ENCODE data around the gene HSPB6.

DNA sequence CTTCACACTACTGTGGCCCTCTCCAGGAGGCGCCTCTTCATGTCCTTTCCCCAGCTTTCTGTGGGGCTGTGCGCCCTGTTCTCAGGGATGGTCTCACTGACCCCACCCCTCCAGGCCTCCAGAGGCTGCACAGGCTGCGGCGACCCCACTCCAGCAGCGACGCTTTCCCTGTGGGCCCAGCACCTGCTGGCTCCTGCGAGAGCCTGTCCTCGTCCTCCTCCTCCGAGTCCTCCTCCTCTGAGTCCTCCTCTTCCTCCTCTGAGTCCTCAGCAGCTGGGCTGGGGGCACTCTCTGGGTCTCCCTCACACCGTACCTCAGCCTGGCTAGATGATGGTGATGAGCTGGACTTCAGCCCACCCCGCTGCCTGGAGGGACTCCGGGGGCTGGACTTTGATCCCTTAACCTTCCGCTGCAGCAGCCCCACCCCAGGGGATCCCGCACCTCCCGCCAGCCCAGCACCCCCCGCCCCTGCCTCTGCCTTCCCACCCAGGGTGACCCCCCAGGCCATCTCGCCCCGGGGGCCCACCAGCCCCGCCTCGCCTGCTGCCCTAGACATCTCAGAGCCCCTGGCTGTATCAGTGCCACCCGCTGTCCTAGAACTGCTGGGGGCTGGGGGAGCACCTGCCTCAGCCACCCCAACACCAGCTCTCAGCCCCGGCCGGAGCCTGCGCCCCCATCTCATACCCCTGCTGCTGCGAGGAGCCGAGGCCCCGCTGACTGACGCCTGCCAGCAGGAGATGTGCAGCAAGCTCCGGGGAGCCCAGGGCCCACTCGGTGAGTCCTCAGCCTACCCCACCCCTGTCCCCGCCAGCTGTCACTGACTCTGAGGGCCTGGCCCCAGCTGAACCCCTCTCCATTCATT is 29.7 kb upstream of the HSPB6 start:
- TF ChIP-seq RAD21 (IDR thresholded peaks at IDR 0.05 in 1 of 2, conservative IDR thresholded peaks at IDR 0.05 in 1 of 2; ENCODE audit: low read depth in 2 of 2, low read length in 2 of 2) (no peak), HDAC2 (IDR thresholded peaks at IDR 0.05; ENCODE audit: borderline replicate concordance in 1 of 2, low read depth in 2 of 2, low read length in 2 of 2) (no peak), POLR2AphosphoS5 (IDR thresholded peaks at IDR 0.05; ENCODE audit: low read depth, low read length) (no peak), JUN (IDR thresholded peaks at IDR 0.05; ENCODE audit: low read depth, low read length) (no peak), ASH2L (IDR thresholded peaks at IDR 0.05; ENCODE audit: low read length) (no peak), YY1 (IDR thresholded peaks at IDR 0.05; ENCODE audit: low read depth, low read length) (no peak), PHF8 (conservative IDR thresholded peaks at IDR 0.05; ENCODE audit: low read depth, low read length) (no peak), HDAC6 (IDR thresholded peaks at IDR 0.05; ENCODE audit: low read depth, low read length) (no peak), EP300 (IDR thresholded peaks at IDR 0.05; ENCODE audit: borderline replicate concordance in 1 of 2, low read depth in 2 of 2, low read length in 2 of 2) (no peak), BRCA1 (IDR thresholded peaks at IDR 0.05; ENCODE audit: low read depth, low read length) (no peak), GABPA (IDR thresholded peaks at IDR 0.05; ENCODE audit: borderline replicate concordance, insufficient read depth, low read length) (no peak), POLR2A (IDR thresholded peaks at IDR 0.05; ENCODE audit: control extremely low read depth in 1 of 2, low read depth in 2 of 2, low read length in 2 of 2) (no peak), SIRT6 (IDR thresholded peaks at IDR 0.05; ENCODE audit: low read length) (no peak)
- TF ChIP-seq, protein P1, sequence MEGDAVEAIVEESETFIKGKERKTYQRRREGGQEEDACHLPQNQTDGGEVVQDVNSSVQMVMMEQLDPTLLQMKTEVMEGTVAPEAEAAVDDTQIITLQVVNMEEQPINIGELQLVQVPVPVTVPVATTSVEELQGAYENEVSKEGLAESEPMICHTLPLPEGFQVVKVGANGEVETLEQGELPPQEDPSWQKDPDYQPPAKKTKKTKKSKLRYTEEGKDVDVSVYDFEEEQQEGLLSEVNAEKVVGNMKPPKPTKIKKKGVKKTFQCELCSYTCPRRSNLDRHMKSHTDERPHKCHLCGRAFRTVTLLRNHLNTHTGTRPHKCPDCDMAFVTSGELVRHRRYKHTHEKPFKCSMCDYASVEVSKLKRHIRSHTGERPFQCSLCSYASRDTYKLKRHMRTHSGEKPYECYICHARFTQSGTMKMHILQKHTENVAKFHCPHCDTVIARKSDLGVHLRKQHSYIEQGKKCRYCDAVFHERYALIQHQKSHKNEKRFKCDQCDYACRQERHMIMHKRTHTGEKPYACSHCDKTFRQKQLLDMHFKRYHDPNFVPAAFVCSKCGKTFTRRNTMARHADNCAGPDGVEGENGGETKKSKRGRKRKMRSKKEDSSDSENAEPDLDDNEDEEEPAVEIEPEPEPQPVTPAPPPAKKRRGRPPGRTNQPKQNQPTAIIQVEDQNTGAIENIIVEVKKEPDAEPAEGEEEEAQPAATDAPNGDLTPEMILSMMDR (IDR thresholded peaks at IDR 0.05; ENCODE audit: control extremely low read depth in 1 of 3, insufficient read depth in 1 of 3, low read depth in 1 of 3, low read length in 3 of 3): no peak

Data from H1 (cell line).